ENCODE measurements around the gene PPM1F.

DNA sequence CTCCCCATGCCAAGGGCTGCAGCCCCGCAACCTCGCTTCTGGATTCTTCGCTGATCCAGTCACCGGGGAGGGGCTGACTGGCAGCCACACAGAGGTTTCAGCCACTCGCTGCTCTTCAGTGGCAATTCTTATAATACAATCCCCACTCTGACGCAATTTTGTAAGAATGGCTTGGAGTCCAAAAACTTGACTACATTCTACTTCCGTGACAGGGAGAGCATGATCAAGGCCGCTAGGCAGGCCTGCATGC lies 14.9 kb downstream of the PPM1F start:
- TF ChIP-seq, protein P1, sequence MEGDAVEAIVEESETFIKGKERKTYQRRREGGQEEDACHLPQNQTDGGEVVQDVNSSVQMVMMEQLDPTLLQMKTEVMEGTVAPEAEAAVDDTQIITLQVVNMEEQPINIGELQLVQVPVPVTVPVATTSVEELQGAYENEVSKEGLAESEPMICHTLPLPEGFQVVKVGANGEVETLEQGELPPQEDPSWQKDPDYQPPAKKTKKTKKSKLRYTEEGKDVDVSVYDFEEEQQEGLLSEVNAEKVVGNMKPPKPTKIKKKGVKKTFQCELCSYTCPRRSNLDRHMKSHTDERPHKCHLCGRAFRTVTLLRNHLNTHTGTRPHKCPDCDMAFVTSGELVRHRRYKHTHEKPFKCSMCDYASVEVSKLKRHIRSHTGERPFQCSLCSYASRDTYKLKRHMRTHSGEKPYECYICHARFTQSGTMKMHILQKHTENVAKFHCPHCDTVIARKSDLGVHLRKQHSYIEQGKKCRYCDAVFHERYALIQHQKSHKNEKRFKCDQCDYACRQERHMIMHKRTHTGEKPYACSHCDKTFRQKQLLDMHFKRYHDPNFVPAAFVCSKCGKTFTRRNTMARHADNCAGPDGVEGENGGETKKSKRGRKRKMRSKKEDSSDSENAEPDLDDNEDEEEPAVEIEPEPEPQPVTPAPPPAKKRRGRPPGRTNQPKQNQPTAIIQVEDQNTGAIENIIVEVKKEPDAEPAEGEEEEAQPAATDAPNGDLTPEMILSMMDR (IDR thresholded peaks at IDR 0.05) = no peak
- no peak for TF ChIP-seq POLR2A (IDR thresholded peaks at IDR 0.05)
